ENCODE results near the gene LILRB3. TPM values are rescaled to one million over a fixed set of nuclear protein-coding genes. Genes with fewer than 3 reads are reported as not detected.
"Not testable (repeated sequence)": the region's sequence is repeated elsewhere in the genome, so short reads cannot be mapped to it uniquely, and the experiment has no call there.

The LILRB3 gene
- total RNA-seq, 2 donors from 2014 or later = 0.43 to 0.47 TPM

- Mint-ChIP-seq H3K27me3 (no peaks in the 10 kb centered on the region), H3K9me3 (no peaks in the 10 kb centered on the region), H3K4me3 (peak overlapping the region; percentile 87), H3K36me3 (no peaks in the 10 kb centered on the region), H3K4me1 (ENCODE audit: low read depth in 2 of 2) (peaks cover 17 to 19% of the 10 kb centered on the region in 2 donors), H3K27ac (peak overlapping the region; percentile 73 to 85)
- ATAC-seq (no peak), DNase-seq (ENCODE audit: low spot score) (no peak)
These were observed 35.8 kb downstream of the LILRB3 start for GRCh38 chr19:54186934-54187381.

GRCh38 chr19:54186351-54186750 is 36.5 kb downstream of the LILRB3 start:
- H3K27me3 Mint-ChIP-seq = no peaks in the 10 kb centered on the region
- H3K9me3 Mint-ChIP-seq = no peaks in the 10 kb centered on the region
- ATAC-seq (no peak), DNase-seq (ENCODE audit: low spot score) (no peak)
- no peaks in the 10 kb centered on the region for H3K36me3 Mint-ChIP-seq
- peaks cover 12 to 13% of the 10 kb centered on the region in 2 donors for H3K4me1 Mint-ChIP-seq (ENCODE audit: low read depth in 2 of 2)
- no peak overlapping the region for H3K4me3 Mint-ChIP-seq
- H3K27ac Mint-ChIP-seq = peak overlapping the region in 1 of 2 donors; percentile 85

- H3K4me3 Mint-ChIP-seq = no peak overlapping the region
- DNase-seq (ENCODE audit: low spot score) (no peak), ATAC-seq (no peak)
- H3K27me3 Mint-ChIP-seq = no peaks in the 10 kb centered on the region
- no peak overlapping the region for H3K27ac Mint-ChIP-seq
- H3K9me3 Mint-ChIP-seq = no peaks in the 10 kb centered on the region
- peaks cover 12 to 13% of the 10 kb centered on the region in 2 donors for H3K4me1 Mint-ChIP-seq (ENCODE audit: low read depth in 2 of 2)
- no peaks in the 10 kb centered on the region for H3K36me3 Mint-ChIP-seq
These were observed 39.4 kb downstream of the LILRB3 start for GRCh38 chr19:54183431-54183830.

GRCh38 chr19:54181894-54182293 is 40.9 kb downstream of the LILRB3 start:
- H3K4me1 Mint-ChIP-seq (ENCODE audit: low read depth in 2 of 2); H3K36me3 Mint-ChIP-seq; H3K27me3 Mint-ChIP-seq; DNase-seq (ENCODE audit: low spot score); H3K9me3 Mint-ChIP-seq; H3K4me3 Mint-ChIP-seq; ATAC-seq; H3K27ac Mint-ChIP-seq: not testable (repeated sequence)

- Mint-ChIP-seq H3K27me3 (no peaks in the 10 kb centered on the region), H3K27ac (no peak overlapping the region), H3K4me3 (no peak overlapping the region), H3K36me3 (no peaks in the 10 kb centered on the region), H3K9me3 (no peaks in the 10 kb centered on the region), H3K4me1 (ENCODE audit: low read depth in 2 of 2) (no peaks in the 10 kb centered on the region)
- ATAC-seq (no peak), DNase-seq (ENCODE audit: low spot score) (no peak)
These were observed 42.1 kb downstream of the LILRB3 start for GRCh38 chr19:54180691-54181091.

GRCh38 chr19:54179921-54180461 is 42.8 kb downstream of the LILRB3 start:
- Mint-ChIP-seq H3K36me3 (no peaks in the 10 kb centered on the region), H3K4me3 (no peak overlapping the region), H3K9me3 (no peaks in the 10 kb centered on the region), H3K27ac (no peak overlapping the region), H3K4me1 (ENCODE audit: low read depth in 2 of 2) (no peaks in the 10 kb centered on the region), H3K27me3 (no peaks in the 10 kb centered on the region)
- DNase-seq (ENCODE audit: low spot score) = no peak
- ATAC-seq = no peak

- DNase-seq (ENCODE audit: low spot score) (no peak), ATAC-seq (no peak)
- H3K9me3 Mint-ChIP-seq = no peaks in the 10 kb centered on the region
- H3K27me3 Mint-ChIP-seq = no peaks in the 10 kb centered on the region
- H3K4me1 Mint-ChIP-seq (ENCODE audit: low read depth in 2 of 2) = no peaks in the 10 kb centered on the region
- no peak overlapping the region for H3K4me3 Mint-ChIP-seq
- no peak overlapping the region for H3K27ac Mint-ChIP-seq
- H3K36me3 Mint-ChIP-seq = no peaks in the 10 kb centered on the region
These were observed 43.5 kb downstream of the LILRB3 start for GRCh38 chr19:54179262-54179852.

- ATAC-seq (peak; percentile 78 to 89), DNase-seq (ENCODE audit: low spot score) (no peak)
- Mint-ChIP-seq H3K4me3 (no peak overlapping the region), H3K27me3 (no peaks in the 10 kb centered on the region), H3K9me3 (no peaks in the 10 kb centered on the region), H3K4me1 (ENCODE audit: low read depth in 2 of 2) (no peaks in the 10 kb centered on the region), H3K36me3 (no peaks in the 10 kb centered on the region), H3K27ac (no peak overlapping the region)
These were observed 44.1 kb downstream of the LILRB3 start for GRCh38 chr19:54178581-54179261.

GRCh38 chr19:54173951-54174834 is 48.6 kb downstream of the LILRB3 start:
- DNase-seq (ENCODE audit: low spot score) (no peak), ATAC-seq (peak in 1 of 2 donors; percentile 20)
- Mint-ChIP-seq H3K27me3 (no peaks in the 10 kb centered on the region), H3K4me1 (ENCODE audit: low read depth in 2 of 2) (no peaks in the 10 kb centered on the region), H3K9me3 (no peaks in the 10 kb centered on the region), H3K36me3 (no peaks in the 10 kb centered on the region), H3K4me3 (no peak overlapping the region), H3K27ac (no peak overlapping the region)

- H3K27me3 Mint-ChIP-seq = no peaks in the 10 kb centered on the region
- H3K36me3 Mint-ChIP-seq = no peaks in the 10 kb centered on the region
- no peak for DNase-seq (ENCODE audit: low spot score)
- ATAC-seq = no peak
- H3K4me1 Mint-ChIP-seq (ENCODE audit: low read depth in 2 of 2) = no peaks in the 10 kb centered on the region
- no peaks in the 10 kb centered on the region for H3K9me3 Mint-ChIP-seq
- H3K4me3 Mint-ChIP-seq = no peak overlapping the region
- no peak overlapping the region for H3K27ac Mint-ChIP-seq
These were observed 49.5 kb downstream of the LILRB3 start for GRCh38 chr19:54173359-54173699.

GRCh38 chr19:54172471-54173358 is 50.1 kb downstream of the LILRB3 start, which contains the start of gene TMC4:
TMC4 (minus strand) TSS chr19:54173160; CDS start chr19:54173117, 43 bp downstream.
- no peak for DNase-seq (ENCODE audit: low spot score)
- Mint-ChIP-seq H3K9me3 (no peaks in the 10 kb centered on the region), H3K27me3 (no peaks in the 10 kb centered on the region), H3K27ac (no peak within 1 kb of the TSS), H3K36me3 (no peaks in the 10 kb centered on the region), H3K4me1 (ENCODE audit: low read depth in 2 of 2) (peaks cover 0 to 2% of the 10 kb centered on the region in 2 donors), H3K4me3 (no peak within 1 kb of the TSS)
- ATAC-seq = no peak

GRCh38 chr19:54171736-54172431 is 50.9 kb downstream of the LILRB3 start:
- not testable (repeated sequence) for ATAC-seq; H3K4me3 Mint-ChIP-seq; H3K27me3 Mint-ChIP-seq; H3K9me3 Mint-ChIP-seq; H3K27ac Mint-ChIP-seq; DNase-seq (ENCODE audit: low spot score); H3K4me1 Mint-ChIP-seq (ENCODE audit: low read depth in 2 of 2); H3K36me3 Mint-ChIP-seq

All from natural killer cell treated with Interleukin-12 subunit alpha and Interleukin-12 subunit beta and Interleukin-15 and Interleukin-18, amount 100 ng/mL, for 72 hours (primary cell).